H9 (cell line): Measurements from ENCODE around the gene EXOSC1. TPM values are rescaled to one million over a fixed set of nuclear protein-coding genes. Genes with fewer than 3 reads are reported as not detected.
A peak's percentile ranks its signal among the peaks of the same experiment; 100 is the strongest.

Source experiments
- DNase-seq: peaks from one replicate; pipeline ENCODE4 v3.0.0-alpha.2; 2017
- H2AFZ ChIP-seq: one replicate; pipeline ENCODE4 v1.6.1; 2013; ENCODE audit warnings: mild to moderate bottlenecking, low read length, control low read depth, moderate library complexity
- H2AK5ac ChIP-seq: 2 replicates; pipeline ENCODE4 v1.6.1; 2013; ENCODE audit warnings: low read length, control low read depth, mixed read lengths; ENCODE audit not compliant: insufficient read length
- H2BK120ac ChIP-seq: one replicate; pipeline ENCODE4 v1.6.1; 2013; ENCODE audit warnings: low read depth, mild to moderate bottlenecking, low read length, control low read depth, inconsistent platforms; ENCODE audit not compliant: poor library complexity, severe bottlenecking
- H2BK12ac ChIP-seq: 2 replicates; pipeline ENCODE4 v1.6.1; 2013; ENCODE audit warnings: low read length, control low read depth, mixed read lengths, low read depth; ENCODE audit not compliant: insufficient read length
- H2BK15ac ChIP-seq: 2 replicates; pipeline ENCODE4 v1.6.1; 2013; ENCODE audit warnings: low read depth, low read length, control low read depth
- H2BK20ac ChIP-seq: one replicate; pipeline ENCODE4 v1.6.1; 2013; ENCODE audit warnings: low read depth, mild to moderate bottlenecking, low read length, control low read depth, inconsistent platforms; ENCODE audit not compliant: poor library complexity, severe bottlenecking
- H2BK5ac ChIP-seq: 2 replicates; pipeline ENCODE4 v1.6.1; 2013; ENCODE audit warnings: low read length, control low read depth, mixed read lengths; ENCODE audit not compliant: insufficient read length
- H3K14ac ChIP-seq: 2 replicates; pipeline ENCODE4 v1.6.1; 2013; ENCODE audit warnings: low read length, control low read depth; ENCODE audit not compliant: insufficient read depth
- H3K18ac ChIP-seq: 2 replicates; pipeline ENCODE4 v1.6.1; 2013; ENCODE audit warnings: low read depth, mild to moderate bottlenecking, mixed read lengths, low read length, control low read depth; ENCODE audit not compliant: insufficient read length
- H3K23ac ChIP-seq: 2 replicates; pipeline ENCODE4 v1.6.1; 2013; ENCODE audit warnings: low read length, control low read depth, mixed read lengths, low read depth; ENCODE audit not compliant: insufficient read length
- H3K23me2 ChIP-seq: 2 replicates; pipeline ENCODE4 v1.6.1; 2013; ENCODE audit warnings: low read depth, mild to moderate bottlenecking, mixed read lengths, low read length, control low read depth; ENCODE audit not compliant: insufficient read length, poor library complexity, severe bottlenecking
- H3K27ac ChIP-seq: 2 replicates; pipeline ENCODE4 v1.5.1; 2013; ENCODE audit warnings: low read length, control low read depth, mixed read lengths, low read depth; ENCODE audit not compliant: insufficient read length
- H3K27me3 ChIP-seq: 2 replicates; pipeline ENCODE4 v1.6.1; 2013; ENCODE audit warnings: low read length, control low read depth, inconsistent platforms; ENCODE audit not compliant: insufficient read depth
- H3K4ac ChIP-seq: 2 replicates; pipeline ENCODE4 v1.6.1; 2013; ENCODE audit warnings: low read depth, mild to moderate bottlenecking, control low read depth, inconsistent platforms, low read length, moderate library complexity
- H3K4me1 ChIP-seq: 2 replicates; pipeline ENCODE4 v1.6.1; 2013; ENCODE audit warnings: low read length, control low read depth, inconsistent platforms; ENCODE audit not compliant: insufficient read depth
- H3K4me2 ChIP-seq: 2 replicates; pipeline ENCODE4 v1.6.1; 2013; ENCODE audit warnings: low read length, control low read depth, mixed read lengths; ENCODE audit not compliant: insufficient read length, insufficient read depth
- H3K56ac ChIP-seq: 2 replicates; pipeline ENCODE4 v1.6.1; 2013; ENCODE audit warnings: low read depth, mild to moderate bottlenecking, mixed read lengths, low read length, control low read depth; ENCODE audit not compliant: insufficient read length
- H3K79me1 ChIP-seq: 2 replicates; pipeline ENCODE4 v1.6.1; 2013; ENCODE audit warnings: low read depth, mild to moderate bottlenecking, moderate library complexity, low read length, control low read depth, inconsistent platforms; ENCODE audit not compliant: insufficient read depth, poor library complexity, severe bottlenecking
- H3K79me2 ChIP-seq: 2 replicates; pipeline ENCODE4 v1.6.1; 2013; ENCODE audit warnings: low read length, control low read depth, inconsistent platforms; ENCODE audit not compliant: insufficient read depth
- H3K9ac ChIP-seq: 2 replicates; pipeline ENCODE4 v1.6.1; 2013; ENCODE audit warnings: low read length, control low read depth, mixed read lengths; ENCODE audit not compliant: insufficient read length; ENCODE audit errors: extremely low read depth
- H3K9me3 ChIP-seq: one replicate; pipeline ENCODE4 v1.6.1; 2013; ENCODE audit warnings: low read depth, low read length, inconsistent platforms; ENCODE audit not compliant: control insufficient read depth
- H3T11ph ChIP-seq: one replicate; pipeline ENCODE4 v1.6.1; 2013; ENCODE audit warnings: mild to moderate bottlenecking, low read length, control low read depth, inconsistent platforms
- H4K20me1 ChIP-seq: one replicate; pipeline ENCODE4 v1.6.1; 2013; ENCODE audit not compliant: control insufficient read depth, insufficient read length, insufficient read depth
- H4K5ac ChIP-seq: 2 replicates; pipeline ENCODE4 v1.6.1; 2013; ENCODE audit warnings: low read depth, mild to moderate bottlenecking, mixed read lengths, low read length, control low read depth; ENCODE audit not compliant: insufficient read length
- H4K8ac ChIP-seq: replicated peaks from 2 replicates; pipeline ENCODE4 v1.6.1; 2013; ENCODE audit warnings: low read length, control low read depth, mixed read lengths, low read depth; ENCODE audit not compliant: insufficient read length
- H4K91ac ChIP-seq: 2 replicates; pipeline ENCODE4 v1.6.1; 2013; ENCODE audit warnings: low read depth, mild to moderate bottlenecking, moderate library complexity, mixed read lengths, low read length, control low read depth; ENCODE audit not compliant: insufficient read length
- H3K27ac Mint-ChIP-seq, 3 experiments: 2 replicates in 2 of 3; 3 replicates in 1 of 3; pipeline ENCODE4 v1.8.0; 2020 to 2021; ENCODE audit warnings: mixed read lengths in 3 of 3, mild to moderate bottlenecking in 1 of 3, moderate library complexity in 1 of 3
- H3K27me3 Mint-ChIP-seq: 2 replicates; pipeline ENCODE4 v1.8.0; 2021; ENCODE audit warnings: low read depth, mild to moderate bottlenecking, moderate library complexity, mixed read lengths
- H3K36me3 Mint-ChIP-seq, 3 experiments: 2 replicates in 2 of 3; 3 replicates in 1 of 3; pipeline ENCODE4 v1.8.0; 2020 to 2021; ENCODE audit warnings: low read depth in 3 of 3, mixed read lengths in 3 of 3; ENCODE audit not compliant: insufficient read depth in 1 of 3
- H3K4me1 Mint-ChIP-seq, 2 experiments: 2 replicates each; pipeline ENCODE4 v1.8.0; 2020; ENCODE audit warnings: mixed read lengths in 2 of 2
- H3K4me3 Mint-ChIP-seq, 2 experiments: 2 replicates in 1 of 2; 3 replicates in 1 of 2; pipeline ENCODE4 v1.8.0; 2020 to 2021; ENCODE audit warnings: mild to moderate bottlenecking in 2 of 2, mixed read lengths in 2 of 2, moderate library complexity in 1 of 2
- H3K9me3 Mint-ChIP-seq, 2 experiments: 2 replicates in 1 of 2; 3 replicates in 1 of 2; pipeline ENCODE4 v1.8.0; 2020; ENCODE audit warnings: mild to moderate bottlenecking in 2 of 2, mixed read lengths in 2 of 2, moderate library complexity in 1 of 2
- CTCF ChIP-seq: fragments of 200-600 bp; sonication (generic); conservative IDR thresholded peaks from 3 replicates; pipeline ENCODE4 v1.8.0; 2021; ENCODE audit warnings: antibody characterized with exemption, mild to moderate bottlenecking
- WGBS: extraction: QIAGEN DNeasy Blood & Tissue Kit; methylation state at CpG from one replicate; pipeline ENCODE4 v1.1.7; 2013; ENCODE audit warnings: missing lambda C conversion rate, low lambda C conversion rate, mixed read lengths; ENCODE audit not compliant: insufficient read length; ENCODE audit errors: extremely low coverage; 5-methylcytosine and 5-hydroxymethylcytosine counted together
- total RNA-seq: library from RNA; stranded (reverse); gene quantifications from 2 replicates; pipeline ENCODE4 v1.2.1, GENCODE V29; 2021

EXOSC1 gene
- total RNA-seq, 1 experiment from 2014 or later = 66.4 TPM

- DNase-seq = no peak
- Histone ChIP-seq H3K27me3 (no peaks in the 10 kb centered on the region), H2BK12ac (no peak overlapping the region), H3K23me2 (no peaks in the 10 kb centered on the region), H3K56ac (no peak overlapping the region), H3K4ac (no peak overlapping the region), H3K9me3 (no peaks in the 10 kb centered on the region), H3K23ac (no peak overlapping the region), H2BK20ac (no peak overlapping the region), H4K20me1 (no peaks in the 10 kb centered on the region), H3K79me2 (no peaks in the 10 kb centered on the region), H3K4me2 (no peak overlapping the region), H2AFZ (no peak overlapping the region), H2AK5ac (no peak overlapping the region), H3K14ac (no peak overlapping the region), H3K79me1 (no peaks in the 10 kb centered on the region), H3K9ac (no peak overlapping the region), H3K27ac (peak overlapping the region; percentile 28), H4K8ac (no peak overlapping the region), H2BK5ac (no peak overlapping the region), H4K91ac (no peak overlapping the region), H3K4me1 (no peaks in the 10 kb centered on the region), H4K5ac (no peak overlapping the region), H3T11ph (no peak overlapping the region), H3K18ac (no peak overlapping the region), H2BK120ac (no peak overlapping the region), H2BK15ac (no peak overlapping the region)
- peak overlapping the region in 2 of 3 experiments; percentile 39 to 73; a peak in 3 of 7 replicates for H3K27ac Mint-ChIP-seq
- no peaks in the 10 kb centered on the region for H3K27me3 Mint-ChIP-seq
- H3K36me3 Mint-ChIP-seq = peaks cover 33 to 91% (median 73%) of the 10 kb centered on the region in 3 experiments
- no peak for TF ChIP-seq CTCF
- WGBS = no CpG with 5 or more reads among the region's 1 CpG
- no peak overlapping the region for H3K4me3 Mint-ChIP-seq
- H3K9me3 Mint-ChIP-seq = no peaks in the 10 kb centered on the region
- H3K4me1 Mint-ChIP-seq = no peaks in the 10 kb centered on the region
Measured at GRCh38 chr10:97464226-97464625, 18.4 kb upstream of the EXOSC1 start.
